ENCODE measurements around the gene BNIP5.
"Not testable (repeated sequence)": the region's sequence is repeated elsewhere in the genome, so short reads cannot be mapped to it uniquely, and the experiment has no call there.

BNIP5 gene

DNA sequence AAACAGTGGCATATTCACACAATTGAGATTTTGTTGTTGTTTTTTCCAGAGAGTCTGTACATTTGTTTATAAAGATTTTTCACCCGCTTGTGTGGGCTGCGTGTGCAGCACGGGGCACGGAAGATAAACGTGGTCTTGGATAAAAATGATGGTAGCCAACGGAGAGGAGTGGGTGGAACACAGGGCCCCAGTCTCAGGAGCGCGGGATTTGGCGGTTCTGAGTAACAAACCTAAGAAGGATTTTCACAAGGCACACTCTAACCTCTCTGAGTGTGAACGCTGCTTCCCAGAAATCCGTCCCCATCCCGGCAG lies 3.6 kb upstream of the BNIP5 start:
- POLR2A ChIA-PET: interaction anchor here (1.4 kb wide), 1 partner anchor 18 kb away, joined by 4 read pairs; no protein-coding TSS in a partner anchor

GRCh38 chr6:36339146-36339545 lies 2.5 kb upstream of the BNIP5 start:
- ChIA-PET CTCF (interaction anchor here (1.0 to 17.7 kb wide), 4 partner anchors 9 to 386 kb away, joined by 3 to 323 read pairs (median 17); no protein-coding TSS in a partner anchor), POLR2A (no interaction called here)
- TF ChIP-seq, protein P1, sequence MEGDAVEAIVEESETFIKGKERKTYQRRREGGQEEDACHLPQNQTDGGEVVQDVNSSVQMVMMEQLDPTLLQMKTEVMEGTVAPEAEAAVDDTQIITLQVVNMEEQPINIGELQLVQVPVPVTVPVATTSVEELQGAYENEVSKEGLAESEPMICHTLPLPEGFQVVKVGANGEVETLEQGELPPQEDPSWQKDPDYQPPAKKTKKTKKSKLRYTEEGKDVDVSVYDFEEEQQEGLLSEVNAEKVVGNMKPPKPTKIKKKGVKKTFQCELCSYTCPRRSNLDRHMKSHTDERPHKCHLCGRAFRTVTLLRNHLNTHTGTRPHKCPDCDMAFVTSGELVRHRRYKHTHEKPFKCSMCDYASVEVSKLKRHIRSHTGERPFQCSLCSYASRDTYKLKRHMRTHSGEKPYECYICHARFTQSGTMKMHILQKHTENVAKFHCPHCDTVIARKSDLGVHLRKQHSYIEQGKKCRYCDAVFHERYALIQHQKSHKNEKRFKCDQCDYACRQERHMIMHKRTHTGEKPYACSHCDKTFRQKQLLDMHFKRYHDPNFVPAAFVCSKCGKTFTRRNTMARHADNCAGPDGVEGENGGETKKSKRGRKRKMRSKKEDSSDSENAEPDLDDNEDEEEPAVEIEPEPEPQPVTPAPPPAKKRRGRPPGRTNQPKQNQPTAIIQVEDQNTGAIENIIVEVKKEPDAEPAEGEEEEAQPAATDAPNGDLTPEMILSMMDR (IDR thresholded peaks at IDR 0.05; ENCODE audit: control extremely low read depth, extremely low read depth, low read depth, missing control alignments): no peak
- no peak for DNase-seq (ENCODE audit: extremely low spot score)

More for the DNA sequence above, 3.6 kb upstream of the BNIP5 start:
- TF ChIP-seq, protein P1 (IDR thresholded peaks at IDR 0.05; ENCODE audit: control extremely low read depth, extremely low read depth, low read depth, missing control alignments): no peak
- DNase-seq (ENCODE audit: extremely low spot score): no peak
- CTCF ChIA-PET: interaction anchor here (0.8 to 17.7 kb wide), 23 partner anchors 7 to 436 kb away, joined by 3 to 323 read pairs (median 6); no protein-coding TSS in a partner anchor

DNA sequence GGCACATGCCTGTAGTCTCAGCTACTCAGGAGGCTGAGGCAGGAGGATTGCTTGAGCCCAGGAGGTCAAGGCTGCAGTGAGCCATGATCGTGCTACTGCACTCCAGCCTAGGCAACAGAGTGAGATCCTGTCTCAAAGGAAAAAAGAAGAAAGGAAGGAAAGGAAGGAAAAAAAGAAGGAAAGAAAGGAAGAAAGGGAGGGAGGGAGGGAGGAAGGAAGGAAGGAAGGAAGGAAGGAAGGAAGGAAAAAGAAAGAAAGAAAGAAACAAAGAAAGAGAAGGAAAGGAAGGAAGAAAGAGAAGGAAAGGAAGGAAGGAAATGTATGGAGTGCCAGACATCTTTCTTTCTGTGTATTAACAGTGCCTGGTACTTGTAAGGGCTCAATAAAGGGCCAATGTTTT lies 1.5 kb upstream of the BNIP5 start:
- CTCF ChIA-PET: interaction anchor here (1.2 to 17.7 kb wide), 2 partner anchors 19 to 36 kb away, joined by 3 to 323 read pairs; no protein-coding TSS in a partner anchor
- POLR2A ChIA-PET; DNase-seq (ENCODE audit: extremely low spot score): not testable (repeated sequence)

- no peak for DNase-seq (ENCODE audit: extremely low spot score)
- ChIA-PET POLR2A (no interaction called here), CTCF (interaction anchor here (1.2 to 17.7 kb wide), 3 partner anchors 19 to 36 kb away, joined by 3 to 323 read pairs (median 7); no protein-coding TSS in a partner anchor)
- TF ChIP-seq, protein P1 (IDR thresholded peaks at IDR 0.05; ENCODE audit: control extremely low read depth, extremely low read depth, low read depth, missing control alignments): no peak
Observed at GRCh38 chr6:36337814-36338213, 1.1 kb upstream of the BNIP5 start.

DNA sequence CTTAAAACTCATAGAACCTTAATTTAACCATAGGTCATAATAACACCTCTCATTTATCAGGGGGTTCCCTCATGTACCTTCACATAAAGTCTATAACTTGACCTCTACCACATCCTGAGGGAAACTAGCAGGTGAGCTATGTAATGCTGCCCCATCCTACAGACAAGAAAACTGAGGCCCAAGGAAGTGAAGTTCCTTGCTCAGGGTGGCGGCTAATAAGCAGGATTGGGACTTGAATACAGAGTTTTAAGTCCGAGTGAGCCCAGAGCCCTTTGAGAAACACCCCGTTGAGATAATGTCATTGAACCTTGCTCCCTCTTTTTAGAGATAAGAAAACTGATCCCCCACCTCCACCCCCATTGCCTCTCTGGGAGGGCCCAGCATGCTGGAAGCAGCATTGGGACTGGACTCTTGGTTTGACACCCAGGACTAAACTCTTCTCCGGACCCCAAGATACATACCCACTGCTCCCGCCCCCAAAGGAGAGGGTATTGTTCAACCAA lies 429 bp downstream of the BNIP5 start:
- no peak for DNase-seq (ENCODE audit: extremely low spot score)
- TF ChIP-seq, protein P1 (IDR thresholded peaks at IDR 0.05; ENCODE audit: control extremely low read depth, extremely low read depth, low read depth, missing control alignments): no peak
- CTCF ChIA-PET: interaction anchor here (0.8 to 17.7 kb wide), 4 partner anchors 10 to 34 kb away, joined by 7 to 323 read pairs (median 10); no protein-coding TSS in a partner anchor
- POLR2A ChIA-PET: no interaction called here

DNA sequence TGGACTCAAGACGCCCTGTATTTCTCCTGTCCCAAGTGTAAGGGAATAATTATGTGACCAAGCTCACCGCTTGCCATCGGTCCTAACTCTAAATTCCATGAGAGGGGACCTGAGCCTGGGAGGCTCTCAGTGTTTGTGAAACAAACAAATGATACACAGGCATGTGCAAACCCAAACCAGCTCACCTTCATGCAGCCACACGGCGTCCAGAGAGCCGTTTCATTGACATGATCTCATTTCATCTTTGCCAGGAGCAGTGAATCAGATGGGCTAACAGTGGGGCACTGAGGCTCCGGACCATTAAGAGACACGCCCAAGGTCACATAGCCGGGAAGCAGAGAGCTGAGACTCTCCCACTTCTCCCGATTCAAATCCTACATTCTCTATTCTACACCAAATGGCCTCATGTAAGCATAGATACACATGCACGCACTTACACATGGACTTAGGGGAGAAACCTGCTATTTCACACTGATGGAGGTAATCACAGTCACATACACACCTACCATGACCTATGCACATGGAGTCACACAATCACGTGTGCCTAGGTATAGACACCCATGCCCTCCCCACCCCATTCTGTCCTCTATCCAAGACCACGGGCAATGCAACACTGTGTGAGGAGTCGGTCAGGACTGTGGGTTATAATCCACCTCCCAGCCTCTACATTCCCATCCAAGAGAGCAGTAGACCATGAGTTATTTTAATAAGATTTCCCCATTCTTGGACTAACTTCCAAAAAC lies 1.1 kb downstream of the BNIP5 start:
- POLR2A ChIA-PET: no interaction called here
- CTCF ChIA-PET: interaction anchor here (1.2 to 17.7 kb wide), 5 partner anchors 9 to 33 kb away, joined by 3 to 323 read pairs (median 13); no protein-coding TSS in a partner anchor
- TF ChIP-seq, protein P1 (IDR thresholded peaks at IDR 0.05; ENCODE audit: control extremely low read depth, extremely low read depth, low read depth, missing control alignments): no peak
- DNase-seq (ENCODE audit: extremely low spot score): no peak
